ENCODE measurements around the gene HOXC10.

DNA sequence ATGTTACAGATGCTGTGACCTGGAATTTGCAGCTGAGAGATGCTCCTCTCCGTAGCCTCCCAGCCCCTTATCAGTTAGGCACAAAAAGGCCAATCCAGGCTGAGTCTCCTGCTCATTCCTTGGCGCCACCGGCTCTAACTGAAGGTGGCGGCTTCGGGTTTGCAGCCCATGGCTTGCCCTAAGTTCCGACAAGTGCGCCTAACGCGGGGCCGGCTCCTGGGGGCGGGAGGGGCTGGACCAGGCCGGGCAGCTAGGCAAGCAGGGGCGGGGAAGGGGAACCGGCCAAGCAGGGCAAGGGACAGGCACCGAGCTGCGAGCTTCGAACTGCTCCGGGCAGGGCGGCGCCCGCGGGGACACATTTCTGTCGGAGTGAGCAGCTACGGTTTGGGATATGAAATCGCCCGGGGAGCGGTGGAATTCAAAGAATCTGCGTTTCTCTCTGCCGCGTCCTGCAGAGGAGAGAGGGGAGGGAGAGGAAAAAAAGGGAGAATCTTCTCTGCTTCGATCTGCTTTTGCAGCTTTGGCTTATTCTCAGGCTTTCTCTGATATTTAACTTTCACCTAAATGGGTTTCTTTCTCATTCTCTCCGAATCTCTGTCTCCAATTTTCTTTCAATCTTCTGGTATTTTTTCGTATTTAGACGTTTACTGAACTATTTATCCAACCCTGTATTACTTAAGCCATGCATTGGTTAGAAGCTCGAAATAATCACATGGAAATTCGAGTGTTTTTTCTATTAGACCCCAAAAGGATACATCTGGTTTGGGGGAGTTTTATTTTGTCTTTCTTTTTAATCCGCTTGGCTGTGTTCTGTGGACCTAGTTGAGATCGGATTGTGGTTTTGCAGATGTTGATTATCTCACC is 31.8 kb upstream of the HOXC10 start:
- TF ChIP-seq CTCF (IDR thresholded peaks at IDR 0.05) (no peak), EP300 (IDR thresholded peaks at IDR 0.05) (no peak), POLR2AphosphoS5 (IDR thresholded peaks at IDR 0.05) (no peak)
